ENCODE results near the gene ING3. TPM values are rescaled to one million over a fixed set of nuclear protein-coding genes. Genes with fewer than 3 reads are reported as not detected.

ING3 gene
- total and polyA plus RNA-seq, 2 of the 8 experiments (the other 6 are each of a cell fraction or from before 2014, with no cell fraction given): 6.0 to 17.7 TPM

GRCh38 chr7:120924837-120925236 is 25.7 kb upstream of the ING3 start:
- Histone ChIP-seq H2BK12ac (ENCODE audit: low read depth, low read length) (no peak overlapping the region), H4K91ac (replicated peaks; ENCODE audit: insufficient read length, low read length) (no peak overlapping the region), H3K79me1 (ENCODE audit: low read depth, low read length) (no peaks in the 10 kb centered on the region), H2BK15ac (ENCODE audit: low read length) (no peak overlapping the region), H2BK5ac (ENCODE audit: low read depth, low read length) (no peak overlapping the region), H3K4ac (replicated peaks; ENCODE audit: insufficient read length, low read depth, low read length) (no peak overlapping the region), H3K23me2 (ENCODE audit: low read depth, low read length) (no peaks in the 10 kb centered on the region), H3K79me2 (ENCODE audit: control insufficient read depth in 1 of 2, insufficient read depth in 2 of 2, low read length in 2 of 2) (no peaks in the 10 kb centered on the region), H3K14ac (ENCODE audit: insufficient read length) (no peak overlapping the region), H3K27ac (ENCODE audit: low read depth, low read length) (no peak overlapping the region), H2AK5ac (ENCODE audit: low read depth, low read length) (no peak overlapping the region), H2AFZ (ENCODE audit: low read length) (no peak overlapping the region), H4K8ac (ENCODE audit: extremely low read depth, insufficient read depth, low read length) (no peak overlapping the region), H3K4me2 (ENCODE audit: insufficient read depth in 1 of 2, low read depth in 2 of 2, low read length in 2 of 2) (no peak overlapping the region), H3K4me3 (ENCODE audit: extremely low read depth in 1 of 4, insufficient read depth in 2 of 4, low read depth in 3 of 4, low read length in 4 of 4) (no peak overlapping the region), H3K27me3 (replicated peaks in 1 of 4; ENCODE audit: control insufficient read depth in 3 of 4, extremely low read depth in 1 of 4, insufficient read depth in 3 of 4, low read length in 3 of 4) (no peaks in the 10 kb centered on the region), H2BK120ac (replicated peaks; ENCODE audit: low read depth, low read length) (no peak overlapping the region), H3K23ac (ENCODE audit: insufficient read length) (no peak overlapping the region), H3K4me1 (replicated peaks in 1 of 4; ENCODE audit: control insufficient read depth in 3 of 4, insufficient read depth in 4 of 4, low read length in 3 of 4) (peaks cover 0 to 6% (median 1%) of the 10 kb centered on the region in 4 experiments; a peak in 3 of 7 replicates), H3K9ac (replicated peaks in 1 of 4; ENCODE audit: extremely low read depth in 1 of 4, low read depth in 3 of 4, low read length in 3 of 4) (no peak overlapping the region), H4K20me1 (replicated peaks in 1 of 2; ENCODE audit: control insufficient read depth in 1 of 2, insufficient read depth in 2 of 2, low read length in 2 of 2) (no peaks in the 10 kb centered on the region), H3K9me3 (ENCODE audit: insufficient read depth in 2 of 2, low read depth in 1 of 2, low read length in 1 of 2) (no peaks in the 10 kb centered on the region), H3K56ac (replicated peaks; ENCODE audit: insufficient read length, low read depth, low read length) (no peak overlapping the region), H4K5ac (ENCODE audit: insufficient read length, low read depth, low read length) (no peak overlapping the region), H3K18ac (ENCODE audit: extremely low read depth, low read length) (no peak overlapping the region), H3K36me3 (ENCODE audit: control insufficient read depth in 2 of 4, insufficient read depth in 4 of 4, low read length in 3 of 4) (no peaks in the 10 kb centered on the region), H2BK20ac (ENCODE audit: low read length) (no peak overlapping the region)
- ChIA-PET POLR2A (ENCODE audit: partially characterized antibody) (interaction anchor here (0.5 to 1.2 kb wide), 2 partner anchors 26 to 471 kb away, joined by 3 read pairs; partner anchors contain the start of genes FAM3C and ING3), CTCF (ENCODE audit: partially characterized antibody) (no interaction called here)
- DNase-seq (ENCODE audit: low read depth in 1 of 2, low spot score in 2 of 2): no peak
- no peak for FAIRE-seq
- WGBS, 2 experiments (ENCODE audit: extremely low coverage in 1 of 2, insufficient coverage in 1 of 2, insufficient read length in 1 of 2, insufficient replicate concordance in 2 of 2, low coverage in 1 of 2, low lambda C conversion rate in 2 of 2, missing lambda C conversion rate in 1 of 2): 79% methylated on average over 2 of the region's 2 CpGs; no CpG with 5 or more reads in 1 of the 2 experiments
- TF ChIP-seq SP2 (IDR thresholded peaks at IDR 0.05; ENCODE audit: low read length): no peak
- no peak for TF ChIP-seq TAF1 (IDR thresholded peaks at IDR 0.05; ENCODE audit: low read depth, low read length)
- no peak for TF ChIP-seq JUND (IDR thresholded peaks at IDR 0.05; ENCODE audit: low read length)
- TF ChIP-seq JUN (IDR thresholded peaks at IDR 0.05; ENCODE audit: low read depth, low read length): no peak
- no peak for TF ChIP-seq POLR2AphosphoS5 (IDR thresholded peaks at IDR 0.05; ENCODE audit: low read depth, low read length)
- no peak for TF ChIP-seq SAP30 (IDR thresholded peaks at IDR 0.05; ENCODE audit: insufficient read depth, insufficient replicate concordance, low read length)
